Mucosa of stomach (tissue), 1 donor: ENCODE data around the gene PHTF1.
"Not testable (repeated sequence)": the region's sequence is repeated elsewhere in the genome, so short reads cannot be mapped to it uniquely, and the experiment has no call there.

Experiments used
- H3K27me3 ChIP-seq: one replicate; pipeline ENCODE4 v1.7.0; 2013; ENCODE audit warnings: mild to moderate bottlenecking, low read length; ENCODE audit not compliant: control insufficient read depth, insufficient read depth
- H3K36me3 ChIP-seq: one replicate; pipeline ENCODE4 v1.7.0; 2013; ENCODE audit warnings: low read length; ENCODE audit not compliant: control insufficient read depth, insufficient read depth
- H3K4me1 ChIP-seq: one replicate; pipeline ENCODE4 v1.7.0; 2013; ENCODE audit warnings: mild to moderate bottlenecking, low read length; ENCODE audit not compliant: control insufficient read depth, insufficient read depth
- H3K4me3 ChIP-seq: one replicate; pipeline ENCODE4 v1.7.0; 2013; ENCODE audit warnings: low read length
- H3K9ac ChIP-seq: one replicate; pipeline ENCODE4 v1.7.0; 2013; ENCODE audit warnings: mild to moderate bottlenecking, low read length, moderate library complexity
- H3K9me3 ChIP-seq: one replicate; pipeline ENCODE4 v1.7.0; 2013; ENCODE audit warnings: mild to moderate bottlenecking, low read length, moderate library complexity; ENCODE audit not compliant: control insufficient read depth
- donor health status: Pancreatic carcinoma.

The PHTF1 gene

GRCh38 chr1:113747376-113747775 is 11.9 kb downstream of the PHTF1 start:
- Histone ChIP-seq H3K9me3 (no peaks in the 10 kb centered on the region), H3K4me3 (no peak overlapping the region), H3K4me1 (peaks cover 4% of the 10 kb centered on the region), H3K9ac (no peak overlapping the region), H3K36me3 (no peaks in the 10 kb centered on the region), H3K27me3 (no peaks in the 10 kb centered on the region)

GRCh38 chr1:113745425-113745824 is 13.9 kb downstream of the PHTF1 start:
- Histone ChIP-seq H3K9me3 (no peaks in the 10 kb centered on the region), H3K9ac (no peak overlapping the region), H3K4me1 (peaks cover 4% of the 10 kb centered on the region), H3K4me3 (no peak overlapping the region), H3K36me3 (no peaks in the 10 kb centered on the region), H3K27me3 (no peaks in the 10 kb centered on the region)

- Histone ChIP-seq H3K9me3 (no peaks in the 10 kb centered on the region), H3K27me3 (no peaks in the 10 kb centered on the region), H3K9ac (no peak overlapping the region), H3K4me1 (peaks cover 4% of the 10 kb centered on the region), H3K36me3 (no peaks in the 10 kb centered on the region), H3K4me3 (no peak overlapping the region)
Measured at GRCh38 chr1:113744114-113744513, 15.2 kb downstream of the PHTF1 start.

GRCh38 chr1:113742515-113742914 is 16.8 kb downstream of the PHTF1 start:
- no peak overlapping the region for H3K9ac ChIP-seq
- H3K4me3 ChIP-seq = no peak overlapping the region
- H3K4me1 ChIP-seq = peaks cover 4% of the 10 kb centered on the region
- H3K9me3 ChIP-seq = no peaks in the 10 kb centered on the region
- no peaks in the 10 kb centered on the region for H3K27me3 ChIP-seq
- no peaks in the 10 kb centered on the region for H3K36me3 ChIP-seq

GRCh38 chr1:113734357-113735055 is 24.8 kb downstream of the PHTF1 start:
- H3K4me1 ChIP-seq = no peaks in the 10 kb centered on the region
- no peaks in the 10 kb centered on the region for H3K36me3 ChIP-seq
- no peak overlapping the region for H3K4me3 ChIP-seq
- no peaks in the 10 kb centered on the region for H3K9me3 ChIP-seq
- H3K9ac ChIP-seq = no peak overlapping the region
- no peaks in the 10 kb centered on the region for H3K27me3 ChIP-seq

GRCh38 chr1:113732802-113733201 is 26.5 kb downstream of the PHTF1 start:
- Histone ChIP-seq H3K27me3 (no peaks in the 10 kb centered on the region), H3K4me3 (no peak overlapping the region), H3K36me3 (no peaks in the 10 kb centered on the region), H3K4me1 (no peaks in the 10 kb centered on the region), H3K9me3 (no peaks in the 10 kb centered on the region), H3K9ac (no peak overlapping the region)

GRCh38 chr1:113721010-113721409 is 38.3 kb downstream of the PHTF1 start:
- H3K36me3 ChIP-seq = no peaks in the 10 kb centered on the region
- no peaks in the 10 kb centered on the region for H3K9me3 ChIP-seq
- H3K4me1 ChIP-seq = no peaks in the 10 kb centered on the region
- H3K9ac ChIP-seq = no peak overlapping the region
- H3K27me3 ChIP-seq = no peaks in the 10 kb centered on the region
- no peak overlapping the region for H3K4me3 ChIP-seq

GRCh38 chr1:113718621-113719020 is 40.7 kb downstream of the PHTF1 start:
- not testable (repeated sequence) for H3K4me1 ChIP-seq, H3K27me3 ChIP-seq, H3K9ac ChIP-seq, H3K4me3 ChIP-seq, H3K9me3 ChIP-seq, H3K36me3 ChIP-seq

- not testable (repeated sequence) for H3K4me3 ChIP-seq, H3K27me3 ChIP-seq, H3K36me3 ChIP-seq, H3K4me1 ChIP-seq, H3K9ac ChIP-seq, H3K9me3 ChIP-seq
Measured at GRCh38 chr1:113717506-113717905, 41.8 kb downstream of the PHTF1 start.

GRCh38 chr1:113714606-113715269 is 44.5 kb downstream of the PHTF1 start:
- Histone ChIP-seq H3K9me3 (no peaks in the 10 kb centered on the region), H3K27me3 (no peaks in the 10 kb centered on the region), H3K4me3 (no peak overlapping the region), H3K36me3 (no peaks in the 10 kb centered on the region), H3K9ac (no peak overlapping the region), H3K4me1 (no peaks in the 10 kb centered on the region)

- no peaks in the 10 kb centered on the region for H3K4me1 ChIP-seq
- H3K27me3 ChIP-seq = no peaks in the 10 kb centered on the region
- no peak overlapping the region for H3K4me3 ChIP-seq
- no peaks in the 10 kb centered on the region for H3K36me3 ChIP-seq
- H3K9ac ChIP-seq = no peak overlapping the region
- H3K9me3 ChIP-seq = no peaks in the 10 kb centered on the region
Measured at GRCh38 chr1:113701429-113701828, 57.9 kb downstream of the PHTF1 start.

GRCh38 chr1:113694910-113695309 is 64.4 kb downstream of the PHTF1 start:
- Histone ChIP-seq H3K4me1 (no peaks in the 10 kb centered on the region), H3K36me3 (no peaks in the 10 kb centered on the region), H3K4me3 (no peak overlapping the region), H3K27me3 (no peaks in the 10 kb centered on the region), H3K9me3 (no peaks in the 10 kb centered on the region), H3K9ac (no peak overlapping the region)
